Measurements from ENCODE around the gene FXYD2.
A peak's percentile ranks its signal among the peaks of the same experiment; 100 is the strongest.

The FXYD2 gene

DNA sequence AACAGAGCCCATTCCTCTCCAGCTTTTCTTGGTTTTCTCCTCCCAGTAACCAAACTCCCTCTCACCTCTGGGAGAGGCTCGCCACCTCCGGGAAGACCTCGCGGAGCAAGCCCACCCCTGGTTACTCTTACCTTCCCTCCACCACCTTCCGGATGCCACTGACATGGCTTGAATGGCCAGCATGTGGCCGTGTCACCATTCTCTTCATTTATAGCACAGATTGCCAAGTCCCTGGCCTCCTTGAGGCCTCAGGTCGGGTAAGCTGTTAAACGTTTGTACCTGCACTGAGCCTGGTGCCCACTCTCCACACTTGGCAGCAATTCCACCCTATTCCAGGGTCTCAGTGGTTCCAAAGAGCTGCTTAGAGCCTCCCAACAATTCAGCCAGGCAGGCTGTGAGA, 8.0 kb upstream of the FXYD2 start:
- FAIRE-seq, result no peak
- no peak for DNase-seq (ENCODE audit: insufficient read length)
- TF ChIP-seq TAF1 (IDR thresholded peaks at IDR 0.05; ENCODE audit: borderline replicate concordance, low read depth, low read length) (no peak), POLR2AphosphoS5 (IDR thresholded peaks at IDR 0.05; ENCODE audit: low read depth, low read length) (no peak), POLR2A (IDR thresholded peaks at IDR 0.05; ENCODE audit: low read depth, low read length) (no peak)

DNA sequence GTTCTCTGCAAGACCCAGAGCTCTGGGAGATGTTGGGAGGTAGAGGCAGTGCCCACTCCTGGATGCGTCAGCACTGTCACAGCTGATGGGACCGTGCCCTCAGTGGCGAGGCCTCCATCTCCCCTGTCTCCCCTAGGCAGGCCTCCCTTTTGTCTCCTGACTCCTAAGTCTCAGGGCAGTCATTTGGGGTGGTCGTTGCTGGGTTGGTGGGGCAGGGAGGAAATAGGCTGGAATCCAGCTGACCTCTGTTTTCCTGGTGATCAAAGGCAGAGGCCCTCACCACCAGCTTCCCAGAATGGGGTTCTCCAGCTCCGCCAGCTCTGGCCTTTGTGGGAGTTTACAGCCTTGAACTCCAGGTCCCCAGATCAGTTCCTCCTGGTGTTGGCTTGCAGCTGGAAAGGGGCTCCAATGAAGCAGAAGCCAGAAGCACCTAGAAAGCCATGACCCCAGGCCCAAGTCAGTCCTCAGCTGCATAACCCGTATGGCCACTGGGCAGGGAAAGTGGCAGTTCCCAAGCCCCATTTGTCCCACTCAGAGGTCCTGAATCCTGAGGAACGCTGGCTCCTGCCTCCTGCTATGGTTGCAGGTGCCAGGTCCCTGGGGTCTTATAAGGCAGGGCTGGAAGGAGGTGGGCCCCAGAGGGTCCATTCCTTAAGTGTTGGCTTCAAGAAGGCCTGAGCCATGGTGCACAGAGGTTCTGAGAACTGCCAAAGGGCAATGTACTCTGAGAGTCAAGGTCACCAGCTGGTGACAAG, 7.3 kb upstream of the FXYD2 start:
- TF ChIP-seq TAF1 (IDR thresholded peaks at IDR 0.05; ENCODE audit: borderline replicate concordance, low read depth, low read length) (no peak), POLR2AphosphoS5 (IDR thresholded peaks at IDR 0.05; ENCODE audit: low read depth, low read length) (no peak), POLR2A (IDR thresholded peaks at IDR 0.05; ENCODE audit: low read depth, low read length) (no peak)
- no peak for DNase-seq (ENCODE audit: insufficient read length)
- FAIRE-seq, result no peak

DNA sequence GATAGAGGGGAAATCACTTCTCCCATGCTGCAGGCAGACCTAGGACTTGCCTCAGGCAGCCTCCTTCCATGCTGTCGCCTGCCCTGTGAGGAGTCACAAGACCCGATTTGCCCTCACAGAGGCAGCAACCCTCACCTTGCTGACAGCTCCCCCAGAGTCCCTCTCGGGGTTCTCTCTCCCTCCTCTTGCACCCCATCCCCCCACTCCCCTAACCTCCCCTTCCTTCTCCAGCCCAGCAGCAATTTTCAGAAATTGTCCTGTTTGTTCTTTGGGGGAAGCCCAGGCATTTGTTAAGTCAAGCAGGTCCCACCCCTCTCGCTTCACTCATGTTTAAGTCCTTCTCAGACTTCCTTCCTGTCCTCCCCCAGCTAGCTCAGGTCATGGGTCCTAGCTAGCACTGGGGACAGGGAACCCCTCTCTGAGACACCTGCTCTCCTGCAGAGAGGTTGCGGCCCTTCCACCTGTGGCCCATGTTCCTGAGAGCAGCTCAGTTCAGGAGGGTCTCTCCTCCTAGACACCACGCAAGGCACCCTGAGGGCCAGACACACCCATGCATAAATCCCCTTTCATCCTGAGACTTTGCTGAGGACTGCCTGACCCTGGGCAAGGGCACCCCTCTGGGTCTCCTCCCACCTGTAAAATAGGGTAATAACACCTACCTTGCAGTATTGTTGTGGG, 6.3 kb upstream of the FXYD2 start:
- TF ChIP-seq POLR2AphosphoS5 (IDR thresholded peaks at IDR 0.05; ENCODE audit: low read depth, low read length), result no peak
- no peak for TF ChIP-seq POLR2A (IDR thresholded peaks at IDR 0.05; ENCODE audit: low read depth, low read length)
- no peak for TF ChIP-seq TAF1 (IDR thresholded peaks at IDR 0.05; ENCODE audit: borderline replicate concordance, low read depth, low read length)
- no peak for DNase-seq (ENCODE audit: insufficient read length)
- FAIRE-seq, result peak; percentile 86

DNA sequence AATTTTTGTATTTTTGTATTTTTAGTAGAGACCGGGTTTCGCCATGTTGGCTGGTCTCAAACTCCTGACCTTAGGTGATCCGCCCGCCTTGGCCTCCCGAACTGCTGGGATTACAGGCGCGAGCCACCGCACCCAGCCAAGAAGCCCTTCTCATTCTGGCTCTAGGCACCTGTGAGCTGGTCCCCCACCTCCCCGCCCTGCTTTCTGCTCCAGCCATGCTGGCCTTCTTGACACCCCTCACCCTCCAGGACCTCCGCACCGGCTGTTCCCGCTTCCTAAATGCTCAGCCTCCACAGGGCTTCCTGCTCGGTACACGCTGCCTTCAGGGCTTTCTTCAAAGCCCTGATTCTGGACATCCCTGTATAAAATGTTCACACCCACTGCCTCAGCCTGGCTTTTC, 5.5 kb upstream of the FXYD2 start:
- FAIRE-seq (no peak), DNase-seq (ENCODE audit: insufficient read length) (no peak)
- TF ChIP-seq TAF1 (IDR thresholded peaks at IDR 0.05; ENCODE audit: borderline replicate concordance, low read depth, low read length), result no peak
- no peak for TF ChIP-seq POLR2A (IDR thresholded peaks at IDR 0.05; ENCODE audit: low read depth, low read length)
- no peak for TF ChIP-seq POLR2AphosphoS5 (IDR thresholded peaks at IDR 0.05; ENCODE audit: low read depth, low read length)

DNA sequence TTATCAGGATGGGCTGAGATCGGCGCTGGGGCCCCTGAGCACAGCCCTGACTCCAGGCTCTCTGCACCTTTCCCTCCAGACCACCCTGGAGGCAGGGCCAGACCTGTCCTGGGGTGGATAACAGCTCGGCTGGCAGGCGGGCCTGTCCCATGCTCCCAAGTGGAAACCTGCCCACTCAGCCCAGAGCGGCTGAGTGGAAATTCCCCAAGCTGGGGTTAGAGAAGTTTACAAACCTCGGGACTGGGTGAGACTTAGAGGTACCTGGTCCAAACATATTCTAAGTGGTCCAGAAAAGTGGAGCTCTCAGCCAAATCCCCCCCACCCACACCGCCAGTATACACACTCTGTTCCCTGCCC, 4.8 kb upstream of the FXYD2 start:
- DNase-seq (ENCODE audit: insufficient read length), result no peak
- TF ChIP-seq POLR2AphosphoS5 (IDR thresholded peaks at IDR 0.05; ENCODE audit: low read depth, low read length) (no peak), POLR2A (IDR thresholded peaks at IDR 0.05; ENCODE audit: low read depth, low read length) (no peak), TAF1 (IDR thresholded peaks at IDR 0.05; ENCODE audit: borderline replicate concordance, low read depth, low read length) (no peak)
- FAIRE-seq, result no peak

DNA sequence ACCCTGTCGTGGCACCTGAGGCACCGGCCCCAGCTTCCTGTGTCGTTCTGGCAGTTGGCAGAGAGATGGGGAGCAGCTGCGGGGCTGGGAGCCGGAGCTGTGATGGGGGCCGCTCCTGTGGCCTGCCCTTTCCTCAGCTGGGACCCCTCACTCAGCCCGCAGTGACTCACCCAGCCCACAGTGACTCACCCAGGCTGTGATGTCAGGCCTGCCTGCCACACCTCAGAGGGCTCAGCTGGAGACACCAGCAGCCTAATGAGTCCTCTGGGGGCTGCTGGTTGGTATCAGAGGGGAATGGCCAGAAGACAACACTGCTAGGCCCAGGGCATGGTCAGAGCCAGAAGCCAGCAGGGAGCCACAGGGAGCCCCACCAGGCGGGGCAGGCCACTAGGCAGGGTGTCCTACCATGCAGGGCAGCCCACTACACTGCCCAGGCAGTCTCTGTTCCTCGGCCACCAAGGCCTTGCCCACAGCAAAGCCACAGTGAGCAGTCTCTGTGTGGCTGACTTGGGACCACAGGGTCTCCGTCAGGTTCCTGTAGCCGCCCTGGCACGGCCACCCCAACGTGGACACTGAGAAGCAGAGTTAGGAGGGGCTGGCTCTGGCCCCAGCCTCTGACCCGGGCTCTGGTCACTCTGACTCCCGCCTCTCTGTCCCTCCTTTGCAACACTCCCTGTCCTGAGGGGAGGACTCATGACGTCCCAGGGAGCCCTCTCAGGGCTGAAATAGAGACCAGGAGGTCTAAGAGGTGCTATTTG, 4.2 kb upstream of the FXYD2 start:
- DNase-seq (ENCODE audit: insufficient read length) (no peak), FAIRE-seq (peak; percentile 81)
- TF ChIP-seq POLR2AphosphoS5 (IDR thresholded peaks at IDR 0.05; ENCODE audit: low read depth, low read length), result no peak

DNA sequence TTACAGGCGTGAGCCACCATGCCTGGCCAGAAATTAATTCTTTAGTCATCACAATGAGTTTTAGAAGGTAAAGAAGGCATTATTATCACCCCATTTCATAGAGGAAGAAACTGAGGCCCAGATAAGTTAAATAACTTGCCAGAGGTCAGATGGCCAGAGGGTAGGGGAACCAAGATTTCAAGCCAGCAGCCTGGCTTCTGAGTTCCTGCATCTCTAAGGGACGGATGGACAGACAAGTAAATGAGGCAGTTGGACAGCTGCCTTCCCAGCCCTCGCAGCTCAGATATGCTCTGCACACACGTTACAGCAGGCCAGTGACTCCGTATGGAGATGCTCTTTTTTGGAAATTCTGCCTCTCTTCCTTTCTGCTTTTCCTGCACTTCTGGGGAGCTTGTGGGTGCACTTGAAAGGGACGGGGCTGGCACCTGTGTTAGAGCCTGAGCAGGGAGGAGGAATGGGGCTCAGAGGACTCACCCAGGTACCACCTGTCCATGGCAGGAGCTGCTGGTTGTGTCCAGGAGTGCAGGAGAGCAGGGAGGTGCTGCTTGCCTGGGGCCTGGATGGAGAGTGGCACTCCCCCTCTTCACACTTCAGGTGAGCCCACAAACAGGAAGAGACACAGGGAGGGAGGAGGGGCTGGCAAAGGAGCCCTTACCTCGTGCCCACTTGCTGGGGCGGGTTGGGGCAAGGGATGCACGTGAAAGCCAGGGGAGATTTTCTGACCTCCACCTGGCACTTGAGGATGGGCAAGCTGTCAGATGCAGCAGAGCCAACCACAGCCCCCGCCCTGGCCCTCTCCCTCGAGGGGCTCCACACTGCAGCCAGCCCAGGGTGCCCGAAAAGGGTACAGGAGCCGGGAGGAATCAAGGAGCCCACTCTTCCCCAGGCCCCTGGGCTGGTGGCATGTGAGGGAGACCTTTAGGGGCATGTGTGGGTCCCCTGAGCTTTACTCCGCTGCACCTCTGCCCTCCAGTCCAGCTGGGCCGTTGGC, 3.3 kb upstream of the FXYD2 start:
- DNase-seq (ENCODE audit: insufficient read length) (no peak), FAIRE-seq (no peak)
- TF ChIP-seq POLR2A (IDR thresholded peaks at IDR 0.05; ENCODE audit: low read depth, low read length) (no peak), POLR2AphosphoS5 (IDR thresholded peaks at IDR 0.05; ENCODE audit: low read depth, low read length) (no peak), TAF1 (IDR thresholded peaks at IDR 0.05; ENCODE audit: borderline replicate concordance, low read depth, low read length) (no peak)

DNA sequence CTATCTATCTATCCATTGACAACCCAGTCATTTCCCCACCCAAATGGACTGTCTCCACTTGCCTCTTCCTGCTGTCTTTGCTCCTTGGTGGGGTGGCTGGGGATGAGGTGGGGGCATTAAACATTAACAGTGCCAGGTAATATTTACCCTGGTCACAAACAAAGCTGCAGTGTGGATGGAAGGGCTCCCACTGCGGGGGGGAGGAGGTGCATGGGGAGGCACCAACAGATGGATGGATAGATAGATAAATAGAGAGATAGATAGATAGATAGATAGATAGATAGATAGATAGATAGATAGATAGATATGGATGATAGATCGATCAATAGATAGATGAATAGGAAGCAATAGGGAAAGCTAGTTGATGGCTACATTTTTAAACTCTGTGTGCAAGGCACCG, 2.3 kb upstream of the FXYD2 start:
- DNase-seq (ENCODE audit: insufficient read length) (no peak), FAIRE-seq (no peak)
- TF ChIP-seq TAF1 (IDR thresholded peaks at IDR 0.05; ENCODE audit: borderline replicate concordance, low read depth, low read length), result no peak
- no peak for TF ChIP-seq POLR2A (IDR thresholded peaks at IDR 0.05; ENCODE audit: low read depth, low read length)
- TF ChIP-seq POLR2AphosphoS5 (IDR thresholded peaks at IDR 0.05; ENCODE audit: low read depth, low read length), result no peak

DNA sequence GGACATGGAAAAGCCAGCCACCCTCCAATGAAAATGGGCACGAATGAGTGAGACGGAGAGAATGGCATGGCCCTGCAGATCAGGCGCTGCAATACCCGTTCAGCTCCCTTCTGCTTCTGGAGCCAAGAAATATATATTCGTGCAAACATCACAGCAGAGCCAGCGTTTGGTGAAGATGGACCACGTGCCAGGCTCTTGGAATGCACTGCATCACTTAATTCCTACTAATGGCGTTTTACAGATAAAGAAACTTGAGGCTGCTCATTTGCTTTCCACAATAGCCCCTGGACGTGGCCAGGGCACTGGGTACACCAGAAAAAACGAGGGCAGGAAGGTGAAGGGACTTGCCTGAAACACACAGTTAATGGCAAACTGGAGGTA, 1.6 kb upstream of the FXYD2 start:
- no peak for DNase-seq (ENCODE audit: insufficient read length)
- FAIRE-seq, result no peak

DNA sequence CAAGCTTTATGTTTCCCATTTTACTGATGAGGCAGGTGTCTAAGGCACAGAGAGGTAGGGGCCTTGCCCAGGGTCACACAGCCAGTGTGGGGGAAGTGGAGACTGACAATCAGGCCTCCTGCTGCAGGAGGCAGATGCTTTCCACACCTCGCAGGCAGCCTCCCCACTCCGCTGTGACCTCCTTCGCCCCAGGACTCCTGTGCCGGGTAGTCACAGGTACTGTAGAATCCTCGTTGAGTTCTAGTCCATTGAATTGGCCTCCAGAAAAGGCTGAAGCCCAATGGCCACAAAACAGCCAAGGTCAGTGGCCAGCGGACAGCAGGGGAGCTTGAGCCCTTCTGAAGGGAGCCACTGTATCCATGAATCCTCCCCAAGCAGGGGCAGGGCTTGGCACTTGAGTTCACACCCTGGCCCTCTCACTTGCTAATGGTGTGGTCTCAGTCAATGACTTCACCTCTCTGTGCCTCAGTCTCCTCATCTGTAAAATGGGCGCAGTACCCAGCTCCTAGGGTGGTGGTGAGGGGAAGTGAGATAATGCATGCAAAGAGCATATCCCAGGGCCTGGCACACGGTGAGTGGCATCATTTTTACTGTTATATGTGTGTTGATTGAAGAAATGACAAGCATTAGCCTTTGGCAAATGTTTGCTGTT, 1.1 kb upstream of the FXYD2 start:
- no peak for TF ChIP-seq POLR2A (IDR thresholded peaks at IDR 0.05; ENCODE audit: low read depth, low read length)
- no peak for TF ChIP-seq POLR2AphosphoS5 (IDR thresholded peaks at IDR 0.05; ENCODE audit: low read depth, low read length)
- TF ChIP-seq TAF1 (IDR thresholded peaks at IDR 0.05; ENCODE audit: borderline replicate concordance, low read depth, low read length), result no peak
- DNase-seq (ENCODE audit: insufficient read length) (no peak), FAIRE-seq (peak; percentile 40)

More for the DNA sequence above, 1.6 kb upstream of the FXYD2 start:
- TF ChIP-seq POLR2AphosphoS5 (IDR thresholded peaks at IDR 0.05; ENCODE audit: low read depth, low read length) (no peak), POLR2A (IDR thresholded peaks at IDR 0.05; ENCODE audit: low read depth, low read length) (no peak), TAF1 (IDR thresholded peaks at IDR 0.05; ENCODE audit: borderline replicate concordance, low read depth, low read length) (no peak)
